ENCODE data around the gene BRMS1. TPM values are rescaled to one million over a fixed set of nuclear protein-coding genes. Genes with fewer than 3 reads are reported as not detected.

BRMS1 gene, protein sequence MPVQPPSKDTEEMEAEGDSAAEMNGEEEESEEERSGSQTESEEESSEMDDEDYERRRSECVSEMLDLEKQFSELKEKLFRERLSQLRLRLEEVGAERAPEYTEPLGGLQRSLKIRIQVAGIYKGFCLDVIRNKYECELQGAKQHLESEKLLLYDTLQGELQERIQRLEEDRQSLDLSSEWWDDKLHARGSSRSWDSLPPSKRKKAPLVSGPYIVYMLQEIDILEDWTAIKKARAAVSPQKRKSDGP
- total RNA-seq (2014; rRNA removed; shearing (Covaris generic)) (53.6 and 59.1 TPM in 2 replicates), polyA plus RNA-seq (2016; fragmentation: Nextera tagmentation; extraction: Ambion mirVana) (61.7 and 62.2 TPM in 2 replicates)
- long read RNA-seq, transcript BRMS1-201 (10 exons, 1,445 nt) = major isoform, 42 of 47 reads
- long read RNA-seq, partial matches to known transcripts = 0 of 47 reads
- long read RNA-seq, other reads (novel, unspliced or antisense) = 2 of 47 reads

DNA sequence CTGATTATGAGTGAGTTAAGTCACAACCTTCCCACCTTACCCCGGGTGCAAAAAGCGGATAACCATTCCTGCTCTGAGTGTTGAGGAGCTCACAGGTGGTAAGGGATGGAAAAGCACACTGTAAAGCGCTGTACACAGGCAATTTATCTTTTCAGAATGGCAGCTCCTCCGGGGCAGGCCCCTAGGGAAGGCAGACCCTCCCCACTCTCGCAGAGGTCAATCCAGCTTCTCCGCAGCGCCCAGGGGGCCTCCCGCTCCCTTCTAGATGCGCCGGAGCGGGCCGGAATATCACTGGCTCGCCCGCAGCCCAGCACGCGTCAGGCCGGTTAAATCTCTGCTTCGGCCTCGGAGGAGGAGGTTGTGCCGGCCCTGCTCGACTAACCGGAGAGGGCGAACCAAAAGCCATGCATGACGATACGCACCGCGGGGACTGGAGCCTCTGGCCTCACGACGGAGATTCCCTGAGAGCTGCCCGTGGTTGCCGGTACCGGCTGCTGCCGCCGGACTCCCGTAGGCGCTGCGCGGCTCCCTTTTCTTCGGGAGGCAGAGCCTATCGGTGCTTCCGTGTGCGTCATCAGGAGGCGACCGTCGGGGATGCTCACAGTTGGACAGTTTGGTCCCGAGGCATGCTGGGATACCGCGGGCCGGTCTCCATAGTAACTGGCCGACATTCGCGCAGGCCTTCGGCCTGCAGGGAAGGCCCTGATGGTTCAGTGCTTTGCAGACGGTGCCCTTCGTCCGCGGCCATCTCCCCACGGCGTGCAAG, at the start of gene BRMS1:
TSS of gene BRMS1 (minus strand) at position 555 of the 766 bp plus-strand sequence. CDS start 2,870 bp downstream, outside the sequence.
- DNase-seq (ENCODE audit: low spot score) (peak; percentile 98), ATAC-seq (peak; percentile 69)
- Histone ChIP-seq H3K4me2 (peak within 1 kb of the TSS; percentile 98), H3K27ac (ENCODE audit: low read depth) (peak within 1 kb of the TSS; percentile 67; the same call in 1 of the 2 replicates), H3K4me3 (peak within 1 kb of the TSS; percentile 99), H3K4me1 (ENCODE audit: insufficient read depth) (peaks cover 15% of the 10 kb centered on the region), H4K20me1 (replicated peaks; ENCODE audit: insufficient read depth) (peaks cover 3% of the 10 kb centered on the region; the same call in 1 of the 2 replicates), H3F3A (replicated peaks; ENCODE audit: low read depth) (peaks cover 26% of the 10 kb centered on the region), H3K79me2 (replicated peaks; ENCODE audit: insufficient read depth) (peaks cover 14% of the 10 kb centered on the region), H3K9me2 (ENCODE audit: insufficient read depth) (no peaks in the 10 kb centered on the region), H3K27me3 (ENCODE audit: insufficient read depth) (peaks cover 8% of the 10 kb centered on the region; the same call in 1 of the 2 replicates), H2AFZ (peak within 1 kb of the TSS; percentile 83; the same call in 1 of the 2 replicates), H3K36me3 (ENCODE audit: insufficient read depth) (no peaks in the 10 kb centered on the region; the same call in 1 of the 2 replicates)
- Mint-ChIP-seq H3K4me3 (peak within 1 kb of the TSS; percentile 96), H3K4me1 (peaks cover 30% of the 10 kb centered on the region), H3K36me3 (ENCODE audit: low read depth) (peaks cover 26% of the 10 kb centered on the region), H3K27ac (peak within 1 kb of the TSS; percentile 96), H3K9me3 (peaks cover 5% of the 10 kb centered on the region; the same call in 2 of the 3 replicates), H3K27me3 (ENCODE audit: insufficient read depth, low read depth, poor library complexity) (peaks cover 30% of the 10 kb centered on the region)
- no peak for TF ChIP-seq EZH2phosphoT487 (IDR thresholded peaks at IDR 0.05; ENCODE audit: unreplicated experiment)
- no peak for TF ChIP-seq ZNF114 (CRISPR knock-in tag; IDR thresholded peaks at IDR 0.05)
- no peak for TF ChIP-seq STAT1 (IDR thresholded peaks at IDR 0.05; ENCODE audit: unreplicated experiment)
- TF ChIP-seq POLR2AphosphoS5 (IDR thresholded peaks at IDR 0.05; ENCODE audit: low read depth) = peak; percentile 95
- no peak for TF ChIP-seq REST (IDR thresholded peaks at IDR 0.05; ENCODE audit: unreplicated experiment)
- no peak for TF ChIP-seq ZNF331 (CRISPR knock-in tag; IDR thresholded peaks at IDR 0.05; ENCODE audit: low read depth)
- TF ChIP-seq, protein P1, sequence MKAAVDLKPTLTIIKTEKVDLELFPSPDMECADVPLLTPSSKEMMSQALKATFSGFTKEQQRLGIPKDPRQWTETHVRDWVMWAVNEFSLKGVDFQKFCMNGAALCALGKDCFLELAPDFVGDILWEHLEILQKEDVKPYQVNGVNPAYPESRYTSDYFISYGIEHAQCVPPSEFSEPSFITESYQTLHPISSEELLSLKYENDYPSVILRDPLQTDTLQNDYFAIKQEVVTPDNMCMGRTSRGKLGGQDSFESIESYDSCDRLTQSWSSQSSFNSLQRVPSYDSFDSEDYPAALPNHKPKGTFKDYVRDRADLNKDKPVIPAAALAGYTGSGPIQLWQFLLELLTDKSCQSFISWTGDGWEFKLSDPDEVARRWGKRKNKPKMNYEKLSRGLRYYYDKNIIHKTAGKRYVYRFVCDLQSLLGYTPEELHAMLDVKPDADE (IDR thresholded peaks at IDR 0.05) = peak; percentile 83
- peak; percentile 98 for TF ChIP-seq CREB1 (CRISPR knock-in tag; IDR thresholded peaks at IDR 0.05; ENCODE audit: low read depth)
- no peak for TF ChIP-seq JUNB (IDR thresholded peaks at IDR 0.05; ENCODE audit: unreplicated experiment)
- no peak for TF ChIP-seq ZNF462 (CRISPR knock-in tag; IDR thresholded peaks at IDR 0.05)
- no peak for TF ChIP-seq EZH2 (IDR thresholded peaks at IDR 0.05; ENCODE audit: low read depth, unreplicated experiment)
- TF ChIP-seq NANOG (IDR thresholded peaks at IDR 0.05; ENCODE audit: borderline replicate concordance) = no peak

All from GM23338 (cell line).